ENCODE results near the gene CDC45.
A peak's percentile ranks its signal among the peaks of the same experiment; 100 is the strongest.
"Not testable (repeated sequence)": the region's sequence is repeated elsewhere in the genome, so short reads cannot be mapped to it uniquely, and the experiment has no call there.

CDC45 gene

DNA sequence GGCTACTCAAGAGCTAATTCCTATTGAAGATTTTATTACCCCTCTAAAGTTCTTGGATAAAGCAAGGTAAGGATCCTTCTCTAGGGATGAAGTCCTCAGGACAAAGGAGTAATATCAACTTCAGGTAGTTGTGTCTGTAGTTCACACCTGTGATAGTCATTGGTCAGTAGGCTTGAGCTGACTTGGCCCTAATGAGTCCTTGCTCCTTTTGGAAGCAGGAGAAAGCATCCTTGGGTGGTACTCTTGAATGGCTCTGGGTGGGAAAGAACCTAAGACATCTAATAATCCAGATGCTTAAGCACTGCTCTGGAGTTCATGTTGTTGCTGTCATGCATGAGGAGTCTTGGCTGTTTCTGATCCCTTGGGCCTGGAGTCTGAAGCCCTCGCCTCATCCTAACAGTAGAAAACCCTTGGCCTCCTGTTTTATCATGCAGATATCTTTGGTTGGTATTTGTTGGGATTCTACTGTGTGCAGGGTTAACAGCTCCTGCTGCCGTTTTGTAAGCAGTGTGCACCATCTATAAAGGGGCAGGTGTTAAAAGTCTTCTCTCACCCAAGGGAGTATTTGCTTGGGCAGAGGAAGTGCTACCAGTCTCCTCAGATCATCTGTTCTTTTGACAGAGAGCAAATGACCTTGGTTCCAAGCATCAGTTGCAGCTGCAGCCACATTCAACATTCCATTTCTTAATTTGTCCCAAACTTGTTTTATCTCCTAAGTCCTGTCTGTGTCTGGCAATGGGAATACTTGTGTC lies 44.7 kb upstream of the CDC45 start:
- Histone ChIP-seq H3K9me3 (ENCODE audit: control insufficient read depth, insufficient read depth, low read length) (no peaks in the 10 kb centered on the region), H4K20me1 (ENCODE audit: control insufficient read depth, insufficient read depth, low read depth, low read length) (peaks cover 2% of the 10 kb centered on the region), H3K79me2 (ENCODE audit: control insufficient read depth, low read length) (peaks cover 50% of the 10 kb centered on the region), H3K4me3 (ENCODE audit: low read length) (no peak overlapping the region), H3K36me3 (ENCODE audit: control insufficient read depth, low read length) (peaks cover 49% of the 10 kb centered on the region), H3K27ac (ENCODE audit: low read depth, low read length) (peak overlapping the region; percentile 26), H3K27me3 (ENCODE audit: control insufficient read depth, low read length) (no peaks in the 10 kb centered on the region), H3F3A (ENCODE audit: control insufficient read depth, insufficient read depth) (peaks cover 14% of the 10 kb centered on the region), H3K9me2 (replicated peaks; ENCODE audit: control insufficient read depth, low read length) (no peaks in the 10 kb centered on the region), H3K4me2 (ENCODE audit: low read length) (peak overlapping the region; percentile 23; the same call in 1 of the 2 replicates), H3K4me1 (ENCODE audit: control insufficient read depth, low read length) (peaks cover 27% of the 10 kb centered on the region)
- no peak for TF ChIP-seq EZH2phosphoT487 (IDR thresholded peaks at IDR 0.05; ENCODE audit: borderline replicate concordance, low read length)
- TF ChIP-seq, protein P1, sequence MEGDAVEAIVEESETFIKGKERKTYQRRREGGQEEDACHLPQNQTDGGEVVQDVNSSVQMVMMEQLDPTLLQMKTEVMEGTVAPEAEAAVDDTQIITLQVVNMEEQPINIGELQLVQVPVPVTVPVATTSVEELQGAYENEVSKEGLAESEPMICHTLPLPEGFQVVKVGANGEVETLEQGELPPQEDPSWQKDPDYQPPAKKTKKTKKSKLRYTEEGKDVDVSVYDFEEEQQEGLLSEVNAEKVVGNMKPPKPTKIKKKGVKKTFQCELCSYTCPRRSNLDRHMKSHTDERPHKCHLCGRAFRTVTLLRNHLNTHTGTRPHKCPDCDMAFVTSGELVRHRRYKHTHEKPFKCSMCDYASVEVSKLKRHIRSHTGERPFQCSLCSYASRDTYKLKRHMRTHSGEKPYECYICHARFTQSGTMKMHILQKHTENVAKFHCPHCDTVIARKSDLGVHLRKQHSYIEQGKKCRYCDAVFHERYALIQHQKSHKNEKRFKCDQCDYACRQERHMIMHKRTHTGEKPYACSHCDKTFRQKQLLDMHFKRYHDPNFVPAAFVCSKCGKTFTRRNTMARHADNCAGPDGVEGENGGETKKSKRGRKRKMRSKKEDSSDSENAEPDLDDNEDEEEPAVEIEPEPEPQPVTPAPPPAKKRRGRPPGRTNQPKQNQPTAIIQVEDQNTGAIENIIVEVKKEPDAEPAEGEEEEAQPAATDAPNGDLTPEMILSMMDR (IDR thresholded peaks at IDR 0.05; ENCODE audit: low read depth, low read length, poor library complexity, severe bottlenecking), result no peak

DNA sequence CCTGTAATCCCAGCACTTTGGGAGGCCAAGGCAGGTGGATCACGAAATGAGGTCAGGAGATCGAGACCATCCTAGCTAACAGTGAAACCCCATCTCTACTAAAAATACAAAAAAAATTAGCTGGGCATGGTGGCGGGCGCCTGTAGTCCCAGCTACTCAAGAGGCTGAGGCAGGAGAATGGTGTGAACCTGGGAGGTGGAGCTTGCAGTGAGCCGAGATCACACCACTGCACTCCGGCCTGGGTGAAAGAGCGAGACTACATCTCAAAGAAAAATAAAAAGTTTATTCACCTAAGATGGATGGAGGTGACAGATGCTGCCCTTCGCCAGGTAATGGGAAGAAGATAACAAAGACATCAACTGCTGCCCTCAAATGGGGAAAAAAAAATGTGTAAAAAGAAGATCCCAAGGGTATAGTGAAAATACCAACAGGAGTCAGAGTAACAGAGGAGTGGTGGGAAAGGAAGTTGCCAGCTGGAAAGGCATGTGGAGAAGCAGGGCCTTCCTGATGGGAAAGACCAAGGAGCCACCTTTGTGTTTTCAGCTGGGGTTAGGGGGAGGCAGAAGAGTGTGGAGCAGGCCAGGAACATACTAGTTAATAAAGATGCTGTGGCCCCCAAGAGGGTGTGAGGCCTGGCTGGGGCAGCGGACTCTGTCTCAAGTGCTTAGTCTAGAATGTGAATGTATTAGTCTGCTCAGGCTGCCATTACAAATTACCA lies 43.1 kb upstream of the CDC45 start:
- Histone ChIP-seq H3K4me1 (ENCODE audit: control insufficient read depth, low read length) (peaks cover 24% of the 10 kb centered on the region), H3F3A (ENCODE audit: control insufficient read depth, insufficient read depth) (peaks cover 14% of the 10 kb centered on the region), H3K36me3 (ENCODE audit: control insufficient read depth, low read length) (peaks cover 47% of the 10 kb centered on the region), H3K79me2 (ENCODE audit: control insufficient read depth, low read length) (peaks cover 51% of the 10 kb centered on the region)
- not testable (repeated sequence) for H3K9me3 ChIP-seq (ENCODE audit: control insufficient read depth, insufficient read depth, low read length); H3K27me3 ChIP-seq (ENCODE audit: control insufficient read depth, low read length); H3K27ac ChIP-seq (ENCODE audit: low read depth, low read length); H3K9me2 ChIP-seq (replicated peaks; ENCODE audit: control insufficient read depth, low read length); H3K4me3 ChIP-seq (ENCODE audit: low read length); H3K4me2 ChIP-seq (ENCODE audit: low read length); H4K20me1 ChIP-seq (ENCODE audit: control insufficient read depth, insufficient read depth, low read depth, low read length)

DNA sequence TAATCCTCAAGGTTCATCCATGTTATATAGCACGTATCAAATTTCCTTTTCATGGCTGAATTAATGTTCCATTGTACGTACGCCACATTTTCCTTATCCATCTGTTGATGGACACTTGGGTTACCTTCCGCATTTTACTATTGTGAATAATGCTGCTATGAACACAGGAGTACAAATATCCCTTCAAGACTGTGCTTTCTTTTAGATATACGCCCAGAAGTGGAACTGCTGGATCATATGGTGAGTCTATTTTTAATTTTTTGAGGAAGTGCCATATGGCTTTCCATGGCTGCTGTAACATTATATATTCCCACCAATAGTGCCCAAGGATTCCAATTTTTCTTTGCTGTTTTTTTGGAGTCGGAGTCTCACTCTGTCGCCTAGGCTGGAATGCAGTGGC lies 41.4 kb upstream of the CDC45 start:
- Histone ChIP-seq H3F3A (ENCODE audit: control insufficient read depth, insufficient read depth) (peaks cover 14% of the 10 kb centered on the region), H3K79me2 (ENCODE audit: control insufficient read depth, low read length) (peaks cover 52% of the 10 kb centered on the region), H3K9me3 (ENCODE audit: control insufficient read depth, insufficient read depth, low read length) (no peaks in the 10 kb centered on the region), H3K9me2 (replicated peaks; ENCODE audit: control insufficient read depth, low read length) (no peaks in the 10 kb centered on the region), H3K36me3 (ENCODE audit: control insufficient read depth, low read length) (peaks cover 54% of the 10 kb centered on the region), H3K27ac (ENCODE audit: low read depth, low read length) (no peak overlapping the region), H3K27me3 (ENCODE audit: control insufficient read depth, low read length) (no peaks in the 10 kb centered on the region), H4K20me1 (ENCODE audit: control insufficient read depth, insufficient read depth, low read depth, low read length) (0 out of 2 replicates have a peak, but pooled peaks cover 5% of the 10 kb centered on the region), H3K4me1 (ENCODE audit: control insufficient read depth, low read length) (peaks cover 20% of the 10 kb centered on the region), H3K4me3 (ENCODE audit: low read length) (no peak overlapping the region), H3K4me2 (ENCODE audit: low read length) (no peak overlapping the region)
- TF ChIP-seq, protein P1 (IDR thresholded peaks at IDR 0.05; ENCODE audit: low read depth, low read length, poor library complexity, severe bottlenecking), result no peak
- no peak for TF ChIP-seq EZH2phosphoT487 (IDR thresholded peaks at IDR 0.05; ENCODE audit: borderline replicate concordance, low read length)
